Uterus (tissue), 2 donors: ENCODE measurements around the gene OR5T3.

Source experiments
- CTCF ChIP-seq, 4 experiments: fragments of 200-600 bp in 2 of 4; fragments of 450-650 bp in 2 of 4; sonication (generic) in 2 of 4; IDR thresholded peaks; one replicate each; pipeline ENCODE4 v1.5.1; 2016 to 2019; ENCODE audit warnings: antibody characterized with exemption in 4 of 4, mild to moderate bottlenecking in 2 of 4, moderate library complexity in 1 of 4
- POLR2A ChIP-seq, 2 donors: fragments of 450-650 bp; IDR thresholded peaks; one replicate each; pipeline ENCODE4 v1.6.1; 2016; ENCODE audit warnings: antibody characterized with exemption in 2 of 2, mild to moderate bottlenecking in 1 of 2, moderate library complexity in 1 of 2

- no peak for TF ChIP-seq POLR2A (IDR thresholded peaks at IDR 0.05)
- no peak for TF ChIP-seq CTCF (IDR thresholded peaks at IDR 0.05)
These were observed 40.1 kb downstream of the OR5T3 start, which contains the start of gene OR8H1 for GRCh38 chr11:56292154-56292553.
